CD14-positive monocyte (primary cell): ENCODE results near the gene ZRANB3. TPM values are rescaled to one million over a fixed set of nuclear protein-coding genes. Genes with fewer than 3 reads are reported as not detected.

Experiments used
- DNase-seq, 3 donors: peaks; one replicate each; pipeline ENCODE4 v3.0.0-alpha.2; 2011 to 2022
- H2AFZ ChIP-seq: 2 replicates; pipeline ENCODE4 v1.6.0; 2012; ENCODE audit warnings: mild to moderate bottlenecking, low read depth, low read length, inconsistent platforms; ENCODE audit not compliant: insufficient read depth, poor library complexity, severe bottlenecking
- H3K27ac ChIP-seq, 2 donors: 1 replicate in 1 of 2; 2 replicates in 1 of 2; pipeline ENCODE4 v1.5.1; 2012 to 2013; ENCODE audit warnings: low read length in 2 of 2, control low read depth in 1 of 2, inconsistent platforms in 1 of 2, low read depth in 1 of 2, mild to moderate bottlenecking in 1 of 2
- H3K27me3 ChIP-seq, 2 donors: one replicate each; pipeline versions ENCODE4 v1.6.0 to v1.6.1; 2011 to 2013; ENCODE audit warnings: low read length in 2 of 2; ENCODE audit not compliant: control insufficient read depth in 2 of 2, insufficient read depth in 2 of 2
- H3K36me3 ChIP-seq, 2 donors: replicated peaks in 1 of 2; 1 replicate in 1 of 2; 2 replicates in 1 of 2; pipeline versions ENCODE4 v1.5.1 to v1.6.1; 2012 to 2013; ENCODE audit warnings: low read length in 2 of 2, control low read depth in 1 of 2, inconsistent platforms in 1 of 2, mild to moderate bottlenecking in 1 of 2; ENCODE audit not compliant: insufficient read depth in 2 of 2, control insufficient read depth in 1 of 2
- H3K4me1 ChIP-seq, 2 donors: 1 replicate in 1 of 2; 2 replicates in 1 of 2; pipeline versions ENCODE4 v1.5.1 to v1.6.1; 2012 to 2013; ENCODE audit warnings: low read length in 2 of 2, control low read depth in 1 of 2, inconsistent platforms in 1 of 2, mild to moderate bottlenecking in 1 of 2, moderate library complexity in 1 of 2; ENCODE audit not compliant: insufficient read depth in 2 of 2, control insufficient read depth in 1 of 2
- H3K4me2 ChIP-seq: replicated peaks from 2 replicates; pipeline ENCODE3; 2012; ENCODE audit warnings: low read length, moderate library complexity, mild to moderate bottlenecking; ENCODE audit not compliant: poor library complexity, severe bottlenecking; ENCODE audit errors: extremely low read depth
- H3K4me3 ChIP-seq, 3 experiments: fragments of 200-600 bp in 1 of 3; sonication (generic) in 1 of 3; replicated peaks in 1 of 3; 1 replicate in 2 of 3; 2 replicates in 1 of 3; pipeline ENCODE4 v1.5.1; 2011 to 2013; ENCODE audit warnings: low read length in 3 of 3, mild to moderate bottlenecking in 3 of 3, control low read depth in 2 of 3, low read depth in 2 of 3, inconsistent platforms in 1 of 3, moderate library complexity in 1 of 3
- H3K79me2 ChIP-seq: 2 replicates; pipeline ENCODE4 v1.6.0; 2012; ENCODE audit warnings: mild to moderate bottlenecking, control low read depth, inconsistent platforms, low read length, moderate library complexity; ENCODE audit not compliant: insufficient read depth
- H3K9ac ChIP-seq: 2 replicates; pipeline ENCODE4 v1.6.0; 2017; ENCODE audit warnings: low read length, mild to moderate bottlenecking; ENCODE audit not compliant: insufficient read depth, poor library complexity, severe bottlenecking
- H3K9me3 ChIP-seq, 2 donors: replicated peaks in 1 of 2; 1 replicate in 1 of 2; 2 replicates in 1 of 2; pipeline versions ENCODE4 v1.5.1 to v1.6.1; 2012 to 2013; ENCODE audit warnings: low read length in 2 of 2, control low read depth in 1 of 2; ENCODE audit not compliant: control insufficient read depth in 1 of 2, insufficient read depth in 1 of 2
- H4K20me1 ChIP-seq: 2 replicates; pipeline ENCODE4 v1.6.0; 2012; ENCODE audit warnings: mild to moderate bottlenecking, low read length, control low read depth, moderate library complexity; ENCODE audit not compliant: insufficient read depth
- H3K27ac Mint-ChIP-seq, 7 donors: one replicate each; pipeline ENCODE4 v1.8.0; 2020; ENCODE audit warnings: mild to moderate bottlenecking in 7 of 7, mixed read lengths in 7 of 7, moderate library complexity in 6 of 7, inconsistent platforms in 2 of 7
- H3K27me3 Mint-ChIP-seq, 3 donors: one replicate each; pipeline ENCODE4 v1.8.0; 2021 to 2022; ENCODE audit warnings: low read depth in 3 of 3, mild to moderate bottlenecking in 3 of 3, mixed read lengths in 3 of 3, moderate library complexity in 3 of 3, inconsistent platforms in 1 of 3
- H3K36me3 Mint-ChIP-seq, 2 donors: one replicate each; pipeline ENCODE4 v1.8.0; 2020; ENCODE audit warnings: mixed read lengths in 2 of 2, inconsistent platforms in 1 of 2, mild to moderate bottlenecking in 1 of 2
- H3K4me1 Mint-ChIP-seq: one replicate; pipeline ENCODE4 v1.8.0; 2020; ENCODE audit warnings: mild to moderate bottlenecking, mixed read lengths
- H3K4me3 Mint-ChIP-seq, 2 donors: one replicate each; pipeline ENCODE4 v1.8.0; 2020; ENCODE audit warnings: mild to moderate bottlenecking in 2 of 2, mixed read lengths in 2 of 2, moderate library complexity in 1 of 2
- H3K9me3 Mint-ChIP-seq, 7 donors: one replicate each; pipeline ENCODE4 v1.8.0; 2020 to 2022; ENCODE audit warnings: mixed read lengths in 7 of 7, mild to moderate bottlenecking in 6 of 7, moderate library complexity in 6 of 7, inconsistent platforms in 2 of 7
- CTCF ChIP-seq: fragments of 200-600 bp; IDR thresholded peaks from one replicate; pipeline ENCODE4 v1.8.0; 2022; ENCODE audit warnings: antibody characterized with exemption, mild to moderate bottlenecking
- WGBS: methylation state at CpG from one replicate; pipeline ENCODE4 v1.1.5; 2013; ENCODE audit warnings: missing lambda C conversion rate; ENCODE audit not compliant: insufficient coverage; 5-methylcytosine and 5-hydroxymethylcytosine counted together
- intact Hi-C, 2 donors: fragments of 100-400 bp; cut with micrococcal nuclease; formaldehyde crosslinking; loops; one replicate each; pipeline versions ENCODE4 v1.15.0 to v1.15.1; 2023
- polyA plus RNA-seq, 3 donors: library from polyadenylated mRNA; depleted of rRNA in 1 of 3; unstranded in 2 of 3; stranded (reverse) in 1 of 3; fragments of 300-500 nt in 2 of 3; fragments of >200 nt in 1 of 3; fragmentation: Illumina TruSeq in 2 of 3; gene quantifications; 1 replicate in 2 of 3; 2 replicates in 1 of 3; pipeline ENCODE4 v1.2.3, GENCODE V29; 2012 to 2021

ZRANB3 gene
- polyA plus RNA-seq, 3 donors: 0.47 to 3.5 (median 0.64) TPM

- peaks cover 0 to 4% (median 0%) of the 10 kb centered on the region in 7 donors for H3K9me3 Mint-ChIP-seq
- Histone ChIP-seq H3K9ac (no peak overlapping the region), H3K4me1 (peaks cover 13 to 19% of the 10 kb centered on the region in 2 donors), H2AFZ (no peak overlapping the region), H3K27me3 (no peaks in the 10 kb centered on the region), H3K36me3 (no peaks in the 10 kb centered on the region), H3K79me2 (peaks cover 34% of the 10 kb centered on the region), H3K4me3 (no peak overlapping the region), H3K4me2 (no peak overlapping the region), H4K20me1 (no peaks in the 10 kb centered on the region), H3K27ac (no peak overlapping the region), H3K9me3 (no peaks in the 10 kb centered on the region)
- 100% methylated on average over 1 of the region's 3 CpGs for WGBS
- peaks cover 14% of the 10 kb centered on the region for H3K4me1 Mint-ChIP-seq
- intact Hi-C loops: loop anchor here in 1 of 2 donors (5.0 to 10.0 kb wide), 2 partner anchors 207 to 476 kb away; partner anchors contain the start of gene RAB3GAP1
- TF ChIP-seq CTCF: no peak
- peaks cover 0 to 8% of the 10 kb centered on the region in 2 donors for H3K36me3 Mint-ChIP-seq
- peaks cover 0 to 5% (median 0%) of the 10 kb centered on the region in 3 donors for H3K27me3 Mint-ChIP-seq
- H3K27ac Mint-ChIP-seq: no peak overlapping the region
- DNase-seq: no peak
- H3K4me3 Mint-ChIP-seq: no peak overlapping the region
These were observed 3.0 kb downstream of the ZRANB3 start for GRCh38 chr2:135528006-135528405.

GRCh38 chr2:135525786-135526185 lies 5.2 kb downstream of the ZRANB3 start:
- Mint-ChIP-seq H3K27me3 (peaks cover 0 to 4% (median 0%) of the 10 kb centered on the region in 3 donors), H3K27ac (no peak overlapping the region), H3K4me1 (peaks cover 4% of the 10 kb centered on the region), H3K36me3 (peaks cover 1 to 19% of the 10 kb centered on the region in 2 donors), H3K9me3 (peaks cover 0 to 14% (median 7%) of the 10 kb centered on the region in 7 donors), H3K4me3 (no peak overlapping the region)
- Histone ChIP-seq H2AFZ (no peak overlapping the region), H3K9ac (no peak overlapping the region), H3K27me3 (no peaks in the 10 kb centered on the region), H3K4me2 (no peak overlapping the region), H3K27ac (no peak overlapping the region), H3K79me2 (peaks cover 19% of the 10 kb centered on the region), H4K20me1 (no peaks in the 10 kb centered on the region), H3K36me3 (no peaks in the 10 kb centered on the region), H3K4me3 (no peak overlapping the region), H3K9me3 (peaks cover 0 to 8% of the 10 kb centered on the region in 2 donors), H3K4me1 (peaks cover 6 to 7% of the 10 kb centered on the region in 2 donors)
- no peak for TF ChIP-seq CTCF
- no peak for DNase-seq
- no CpG with 5 or more reads among the region's 1 CpG for WGBS
- intact Hi-C loops: loop anchor here in 1 of 2 donors (5.0 to 10.0 kb wide), 2 partner anchors 209 to 473 kb away; partner anchors contain the start of gene RAB3GAP1
